ENCODE measurements around the gene CCDC142.

DNA sequence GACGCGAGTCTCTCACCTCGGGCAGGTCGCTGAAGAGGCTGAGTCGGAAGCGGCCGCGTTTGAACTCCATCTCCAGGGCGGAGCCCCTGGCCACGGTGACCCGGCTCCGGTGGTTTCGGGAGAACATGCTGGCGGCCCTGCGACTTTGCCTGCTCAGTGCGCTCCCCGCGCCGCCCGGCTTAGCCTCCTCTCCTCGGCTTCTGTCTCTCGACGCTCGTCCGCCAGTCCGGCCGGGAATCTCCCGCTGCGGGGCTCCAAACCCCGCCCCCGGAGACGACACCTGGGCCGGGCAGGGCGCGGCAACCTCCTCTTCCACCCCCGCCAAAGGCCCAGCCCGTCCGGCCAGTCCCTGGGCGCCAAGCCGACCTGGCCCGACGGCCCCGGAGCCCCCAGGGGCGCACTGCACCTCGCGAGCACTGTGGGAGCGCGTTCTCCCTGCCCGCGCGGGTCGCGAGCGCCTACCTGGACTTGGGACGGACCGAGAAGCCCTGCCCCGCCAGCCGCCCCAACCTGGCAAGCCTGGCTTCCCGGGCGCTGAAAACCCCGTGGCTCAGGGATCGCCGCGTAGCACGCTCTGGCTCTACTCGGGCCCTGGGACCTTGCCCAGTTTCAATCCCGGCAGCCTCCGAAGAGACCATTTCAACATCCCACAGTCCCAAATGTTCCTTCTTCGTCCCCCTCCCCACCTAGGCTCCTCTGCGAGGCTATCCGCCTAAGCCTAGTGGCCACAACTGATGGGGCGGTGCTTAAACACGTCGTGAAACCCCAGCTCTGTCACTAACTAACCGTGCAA, 40.9 kb downstream of the CCDC142 start, which contains the start of gene RTKN:
- TF ChIP-seq POLR2A (IDR thresholded peaks at IDR 0.05): no peak
- TF ChIP-seq, protein P1, sequence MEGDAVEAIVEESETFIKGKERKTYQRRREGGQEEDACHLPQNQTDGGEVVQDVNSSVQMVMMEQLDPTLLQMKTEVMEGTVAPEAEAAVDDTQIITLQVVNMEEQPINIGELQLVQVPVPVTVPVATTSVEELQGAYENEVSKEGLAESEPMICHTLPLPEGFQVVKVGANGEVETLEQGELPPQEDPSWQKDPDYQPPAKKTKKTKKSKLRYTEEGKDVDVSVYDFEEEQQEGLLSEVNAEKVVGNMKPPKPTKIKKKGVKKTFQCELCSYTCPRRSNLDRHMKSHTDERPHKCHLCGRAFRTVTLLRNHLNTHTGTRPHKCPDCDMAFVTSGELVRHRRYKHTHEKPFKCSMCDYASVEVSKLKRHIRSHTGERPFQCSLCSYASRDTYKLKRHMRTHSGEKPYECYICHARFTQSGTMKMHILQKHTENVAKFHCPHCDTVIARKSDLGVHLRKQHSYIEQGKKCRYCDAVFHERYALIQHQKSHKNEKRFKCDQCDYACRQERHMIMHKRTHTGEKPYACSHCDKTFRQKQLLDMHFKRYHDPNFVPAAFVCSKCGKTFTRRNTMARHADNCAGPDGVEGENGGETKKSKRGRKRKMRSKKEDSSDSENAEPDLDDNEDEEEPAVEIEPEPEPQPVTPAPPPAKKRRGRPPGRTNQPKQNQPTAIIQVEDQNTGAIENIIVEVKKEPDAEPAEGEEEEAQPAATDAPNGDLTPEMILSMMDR (IDR thresholded peaks at IDR 0.05): no peak
